Esophagus muscularis mucosa (tissue), 4 donors: ENCODE measurements around the gene NOP58. TPM values are rescaled to one million over a fixed set of nuclear protein-coding genes. Genes with fewer than 3 reads are reported as not detected.
"Not testable (repeated sequence)": the region's sequence is repeated elsewhere in the genome, so short reads cannot be mapped to it uniquely, and the experiment has no call there.

Source experiments
- DNase-seq: peaks from one replicate; pipeline ENCODE4 v3.0.0-alpha.2; 2017; ENCODE audit errors: extremely low spot score
- H3K27ac ChIP-seq, 4 donors: fragments of 200-600 bp; sonication (generic); replicated peaks in 1 of 4; 1 replicate in 3 of 4; 2 replicates in 1 of 4; pipeline ENCODE4 v1.5.1; 2016 to 2019; ENCODE audit warnings: mild to moderate bottlenecking in 1 of 4
- H3K27me3 ChIP-seq, 4 donors: fragments of 200-600 bp; sonication (generic); one replicate each; pipeline versions ENCODE4 v1.5.1 to v1.6.0; 2016 to 2019
- H3K36me3 ChIP-seq, 4 donors: fragments of 200-600 bp; sonication (generic); one replicate each; pipeline ENCODE4 v1.5.1; 2016 to 2019
- H3K4me1 ChIP-seq, 4 donors: fragments of 200-600 bp; sonication (generic); one replicate each; pipeline ENCODE4 v1.5.1; 2016 to 2019
- H3K4me3 ChIP-seq, 4 donors: fragments of 200-600 bp; sonication (generic); 1 replicate in 2 of 4; 2 replicates in 2 of 4; pipeline ENCODE4 v1.5.1; 2016 to 2019; ENCODE audit warnings: mild to moderate bottlenecking in 4 of 4, moderate library complexity in 1 of 4
- H3K9me3 ChIP-seq, 4 donors: fragments of 200-600 bp; sonication (generic); 1 replicate in 3 of 4; 2 replicates in 1 of 4; pipeline ENCODE4 v1.5.1; 2016 to 2019
- CTCF ChIP-seq, 3 experiments: fragments of 200-600 bp in 2 of 3; fragments of 450-650 bp in 1 of 3; sonication (generic) in 2 of 3; IDR thresholded peaks; one replicate each; pipeline ENCODE4 v1.5.1; 2017 to 2019; ENCODE audit warnings: antibody characterized with exemption in 3 of 3, mild to moderate bottlenecking in 2 of 3, moderate library complexity in 1 of 3
- EP300 ChIP-seq: sonication (generic); formaldehyde crosslinking; IDR thresholded peaks from one replicate; pipeline ENCODE4 v1.6.1; 2017; ENCODE audit warnings: antibody characterized with exemption
- POLR2A ChIP-seq: fragments of 450-650 bp; IDR thresholded peaks from one replicate; pipeline ENCODE4 v1.6.1; 2017; ENCODE audit warnings: antibody characterized with exemption, moderate library complexity, mild to moderate bottlenecking, low read depth
- POLR2AphosphoS5 ChIP-seq, 2 donors: sonication (generic); formaldehyde crosslinking; IDR thresholded peaks; one replicate each; pipeline ENCODE4 v1.6.1; 2017; ENCODE audit warnings: antibody characterized with exemption in 2 of 2
- WGBS: methylation state at CpG from one replicate; pipeline ENCODE4 v1.1.5; 2018; 5-methylcytosine and 5-hydroxymethylcytosine counted together
- intact Hi-C: fragments of 100-400 bp; cut with DNase I; formaldehyde crosslinking; loops from one replicate; pipeline ENCODE4 v1.15.1; 2023
- total RNA-seq, 4 donors: library from RNA; depleted of rRNA; stranded (reverse); fragments of >200 nt; gene quantifications; one replicate each; pipeline versions ENCODE4 v1.1.0 to v1.2.1, GENCODE V29; 2016

NOP58 gene
- total RNA-seq, 4 donors from 2014 or later = 15.6 to 46.6 (median 31.6) TPM

GRCh38 chr2:202269585-202269984, 4.0 kb downstream of the NOP58 start:
- Histone ChIP-seq H3K27me3 (no peaks in the 10 kb centered on the region), H3K4me3 (no peak overlapping the region), H3K27ac (no peak overlapping the region), H3K4me1 (peaks cover 15 to 52% (median 33%) of the 10 kb centered on the region in 4 donors), H3K9me3 (no peaks in the 10 kb centered on the region), H3K36me3 (no peaks in the 10 kb centered on the region)
- no peak for DNase-seq
- 79% methylated on average over 9 of the region's 9 CpGs for WGBS
- TF ChIP-seq CTCF (IDR thresholded peaks at IDR 0.05) = no peak
- TF ChIP-seq EP300 = no peak
- TF ChIP-seq POLR2A = no peak
- no peak for TF ChIP-seq POLR2AphosphoS5 (IDR thresholded peaks at IDR 0.05)
- intact Hi-C loops = no loop called here

GRCh38 chr2:202270487-202270886, 4.9 kb downstream of the NOP58 start:
- peaks cover 15 to 47% (median 30%) of the 10 kb centered on the region in 4 donors for H3K4me1 ChIP-seq
- TF ChIP-seq POLR2A = no peak
- TF ChIP-seq EP300 = no peak
- no peak for TF ChIP-seq POLR2AphosphoS5 (IDR thresholded peaks at IDR 0.05)
- TF ChIP-seq CTCF (IDR thresholded peaks at IDR 0.05) = no peak
- 81% methylated on average over 3 of the region's 3 CpGs for WGBS
- intact Hi-C loops = no loop called here
- H3K9me3 ChIP-seq = no peaks in the 10 kb centered on the region
- H3K27me3 ChIP-seq = no peaks in the 10 kb centered on the region
- no peak overlapping the region for H3K4me3 ChIP-seq
- H3K27ac ChIP-seq = no peak overlapping the region
- no peak for DNase-seq
- peaks cover under 1 to 5% (median 4%) of the 10 kb centered on the region in 4 donors for H3K36me3 ChIP-seq

- intact Hi-C loops = not testable (repeated sequence)
Measured at GRCh38 chr2:202276078-202276720, 10.6 kb downstream of the NOP58 start.

GRCh38 chr2:202278036-202278760, 12.6 kb downstream of the NOP58 start:
- no peak for TF ChIP-seq EP300
- no peak for TF ChIP-seq POLR2AphosphoS5 (IDR thresholded peaks at IDR 0.05)
- TF ChIP-seq CTCF (IDR thresholded peaks at IDR 0.05) = no peak
- TF ChIP-seq POLR2A = no peak
- Histone ChIP-seq H3K36me3 (peaks cover 33 to 75% (median 50%) of the 10 kb centered on the region in 4 donors), H3K27ac (peak overlapping the region in 2 of 4 donors; percentile 13 to 41), H3K9me3 (no peaks in the 10 kb centered on the region), H3K27me3 (no peaks in the 10 kb centered on the region), H3K4me1 (peaks cover 10 to 16% (median 15%) of the 10 kb centered on the region in 4 donors), H3K4me3 (no peak overlapping the region)
- WGBS = 73% methylated on average over 6 of the region's 6 CpGs
- no peak for DNase-seq
- intact Hi-C loops = no loop called here

More at GRCh38 chr2:202276078-202276720, 10.6 kb downstream of the NOP58 start:
- H3K36me3 ChIP-seq = peaks cover 18 to 55% (median 30%) of the 10 kb centered on the region in 4 donors
- H3K27me3 ChIP-seq, H3K4me3 ChIP-seq, DNase-seq, H3K27ac ChIP-seq, H3K9me3 ChIP-seq: not testable (repeated sequence)
- H3K4me1 ChIP-seq = peaks cover 14 to 16% (median 15%) of the 10 kb centered on the region in 4 donors
- 82% methylated on average over 11 of the region's 11 CpGs for WGBS

- intact Hi-C loops = no loop called here
- H3K4me1 ChIP-seq = peaks cover 9 to 16% (median 15%) of the 10 kb centered on the region in 4 donors
- peak; percentile 32 to 56 (median 38) for TF ChIP-seq CTCF (IDR thresholded peaks at IDR 0.05)
- TF ChIP-seq EP300 = no peak
- TF ChIP-seq POLR2AphosphoS5 (IDR thresholded peaks at IDR 0.05) = no peak
- TF ChIP-seq POLR2A = no peak
- peak overlapping the region in 2 of 4 donors; percentile 13 to 41 for H3K27ac ChIP-seq
- H3K27me3 ChIP-seq = no peaks in the 10 kb centered on the region
- H3K9me3 ChIP-seq = no peaks in the 10 kb centered on the region
- no peak overlapping the region for H3K4me3 ChIP-seq
- 13% methylated on average over 1 of the region's 1 CpG for WGBS
- peaks cover 40 to 82% (median 57%) of the 10 kb centered on the region in 4 donors for H3K36me3 ChIP-seq
- no peak for DNase-seq
Measured at GRCh38 chr2:202278944-202279343, 13.4 kb downstream of the NOP58 start.
